NK-92 treated with Interleukin-12 subunit alpha and Interleukin-12 subunit beta, amount 100 ng/mL, for 24 hours (cell line): Measurements from ENCODE around the gene PPP2R5A.
"Not testable (repeated sequence)": the region's sequence is repeated elsewhere in the genome, so short reads cannot be mapped to it uniquely, and the experiment has no call there.

ENCODE experiments used
- DNase-seq: peaks from one replicate; lab custom pipeline; 2025; lab: John Stamatoyannopoulos, UW

PPP2R5A gene

GRCh38 chr1:212355230-212355969 lies 70.2 kb downstream of the PPP2R5A start:
- no peak for DNase-seq

DNA sequence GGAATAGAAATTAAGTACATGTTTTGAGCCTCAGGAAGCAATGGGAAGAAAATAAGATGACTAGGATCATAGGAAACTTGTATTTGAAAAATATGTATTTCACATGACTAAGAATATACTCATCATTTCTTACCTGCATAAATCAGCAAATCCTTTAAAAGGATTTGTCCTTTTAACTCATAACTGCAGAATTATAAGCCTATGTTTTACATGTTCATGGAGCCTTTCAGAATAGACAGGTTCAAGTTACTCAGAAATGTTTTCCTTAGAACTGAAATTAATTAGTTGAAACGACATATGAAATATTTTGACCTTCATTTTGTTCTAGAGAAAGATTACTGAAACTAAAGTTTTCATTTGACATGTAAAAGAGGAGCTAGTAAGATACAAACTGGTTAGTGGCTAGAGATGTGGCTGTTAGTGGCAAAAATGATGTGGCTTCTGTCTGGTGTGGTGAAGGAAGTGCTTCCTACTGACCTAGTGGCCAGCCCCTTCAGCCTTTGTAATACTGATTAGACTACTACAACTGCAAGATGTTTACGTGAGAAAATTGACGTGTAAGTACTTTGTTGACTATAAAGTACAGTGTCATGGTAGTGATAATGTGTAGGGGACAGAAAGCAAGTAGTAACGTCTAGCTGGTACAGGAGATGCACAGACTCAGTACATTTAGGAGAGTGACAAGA lies 74.7 kb downstream of the PPP2R5A start:
- DNase-seq = no peak

DNA sequence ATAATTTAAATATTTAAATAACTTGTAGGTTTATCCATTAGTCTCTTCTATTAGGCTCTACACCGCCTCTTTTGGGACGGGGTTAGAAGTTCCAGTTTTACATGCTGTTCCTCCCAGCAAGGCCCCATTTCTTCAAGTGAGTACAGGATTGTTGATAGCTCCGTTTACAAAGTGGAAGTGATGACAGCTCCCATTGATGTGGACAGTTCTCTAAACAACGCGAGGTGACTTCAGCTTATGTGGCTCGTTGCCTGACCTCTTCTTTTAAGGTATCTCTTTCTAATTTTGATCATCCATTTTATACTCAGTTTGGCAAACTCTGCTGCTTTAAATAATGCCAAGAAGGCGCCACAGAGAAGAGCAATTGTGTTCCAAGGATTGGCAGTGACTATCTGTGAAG lies 79.8 kb downstream of the PPP2R5A start:
- no peak for DNase-seq

DNA sequence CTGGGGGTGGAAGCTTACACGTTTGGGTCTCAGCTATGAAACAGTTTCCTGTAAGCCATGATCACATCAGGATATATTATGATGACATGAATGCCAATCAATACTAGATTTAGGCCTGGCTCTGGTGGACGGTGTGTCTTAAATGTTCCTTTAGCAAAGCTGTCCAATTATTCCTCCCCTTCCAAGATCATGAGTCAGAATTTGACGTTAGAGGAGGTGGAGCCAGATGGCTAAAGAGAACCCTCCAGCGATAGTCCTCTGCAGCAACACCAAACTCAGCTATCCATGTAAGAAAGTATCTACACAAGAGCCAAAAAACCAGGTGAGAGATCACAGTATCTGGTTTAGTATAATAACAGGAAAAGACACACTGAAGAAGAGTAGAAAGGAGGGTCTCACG lies 81.7 kb downstream of the PPP2R5A start:
- no peak for DNase-seq

DNA sequence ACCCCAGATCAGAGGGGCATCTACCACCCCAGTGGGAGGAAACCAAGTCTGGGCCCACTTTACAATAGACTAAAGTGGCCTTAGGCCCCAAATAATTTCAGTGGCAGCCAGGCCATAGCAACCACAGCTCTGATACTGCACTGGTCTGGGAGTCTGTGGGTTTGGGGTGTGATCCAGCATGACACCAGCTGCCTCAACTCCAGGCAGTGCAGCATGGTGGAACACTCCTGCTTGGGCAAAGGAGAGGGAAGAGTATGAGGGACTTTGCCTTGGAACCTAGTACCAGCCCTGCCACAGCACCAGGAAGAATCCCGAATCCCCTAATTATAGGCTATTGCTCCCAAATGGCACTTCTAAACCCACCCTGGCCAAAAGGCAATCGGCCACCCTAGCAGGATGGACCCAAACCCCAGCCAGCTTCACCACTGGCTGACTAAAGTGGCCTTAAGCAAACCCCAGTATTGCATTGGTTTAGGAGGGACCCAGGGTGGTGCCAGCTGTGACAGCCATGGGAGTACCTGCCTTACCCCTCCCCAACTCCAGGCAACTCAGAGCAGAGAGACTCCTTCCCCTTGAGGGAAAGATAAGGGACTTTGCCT lies 82.4 kb downstream of the PPP2R5A start:
- DNase-seq = no peak

GRCh38 chr1:212368073-212368484 lies 82.9 kb downstream of the PPP2R5A start:
- no peak for DNase-seq

DNA sequence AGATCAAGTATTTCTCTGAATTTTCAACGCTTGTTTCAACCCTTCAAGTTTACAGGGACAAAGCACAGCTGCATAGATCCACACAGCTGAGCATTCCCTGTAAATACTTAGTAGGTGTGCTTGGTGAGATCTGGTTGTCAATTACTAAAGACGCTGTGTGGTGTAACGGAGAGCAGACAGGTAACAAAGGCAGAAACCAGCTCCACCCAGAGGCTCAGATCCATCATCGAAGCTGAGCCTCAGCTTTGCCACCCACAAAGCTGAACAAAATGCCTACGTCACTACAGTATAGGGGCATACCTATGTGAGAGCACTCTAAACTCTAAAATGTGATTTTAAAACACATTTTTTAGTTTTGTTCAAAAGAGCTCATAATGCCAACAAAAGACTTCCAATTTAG lies 90.8 kb downstream of the PPP2R5A start:
- DNase-seq = no peak

DNA sequence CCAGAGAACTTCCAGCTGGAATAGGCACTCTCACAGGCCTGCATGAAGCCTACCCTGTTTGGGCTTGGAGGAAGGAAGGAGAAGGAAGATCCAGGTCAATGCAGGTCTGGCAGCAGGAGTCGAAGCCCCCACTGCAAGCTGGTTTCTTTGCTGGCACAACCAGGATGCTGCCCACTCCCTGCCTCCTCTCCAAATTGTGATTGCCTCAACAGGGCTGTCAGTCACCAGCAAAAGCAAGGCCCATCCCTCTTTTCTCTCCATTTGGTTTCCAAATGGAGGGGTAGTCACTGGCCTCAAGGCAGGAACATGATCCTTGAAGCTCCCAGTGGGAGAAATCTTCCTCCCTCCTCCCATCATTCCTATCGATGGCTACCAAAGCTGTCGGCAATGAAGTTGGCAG lies 92.4 kb downstream of the PPP2R5A start:
- no peak for DNase-seq

DNA sequence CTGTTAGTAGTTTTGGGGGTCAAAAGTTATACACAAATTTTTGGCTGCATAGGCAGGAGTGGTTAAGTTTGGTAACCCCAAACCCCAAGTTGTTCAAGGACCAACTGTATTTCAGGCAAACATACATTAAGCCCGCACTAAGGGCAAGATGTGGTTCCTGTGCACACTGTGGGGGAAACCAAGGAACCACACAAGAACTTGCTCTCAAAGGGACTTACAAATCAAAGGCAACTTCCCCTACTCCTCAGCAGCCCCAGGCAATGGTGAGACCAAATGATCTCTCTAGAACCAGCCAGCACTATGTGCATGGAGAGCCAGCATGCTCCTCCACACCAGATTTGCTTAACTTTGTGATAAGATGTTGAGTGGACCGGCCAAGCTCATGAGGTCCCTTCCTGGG lies 94.2 kb downstream of the PPP2R5A start:
- no peak for DNase-seq

DNA sequence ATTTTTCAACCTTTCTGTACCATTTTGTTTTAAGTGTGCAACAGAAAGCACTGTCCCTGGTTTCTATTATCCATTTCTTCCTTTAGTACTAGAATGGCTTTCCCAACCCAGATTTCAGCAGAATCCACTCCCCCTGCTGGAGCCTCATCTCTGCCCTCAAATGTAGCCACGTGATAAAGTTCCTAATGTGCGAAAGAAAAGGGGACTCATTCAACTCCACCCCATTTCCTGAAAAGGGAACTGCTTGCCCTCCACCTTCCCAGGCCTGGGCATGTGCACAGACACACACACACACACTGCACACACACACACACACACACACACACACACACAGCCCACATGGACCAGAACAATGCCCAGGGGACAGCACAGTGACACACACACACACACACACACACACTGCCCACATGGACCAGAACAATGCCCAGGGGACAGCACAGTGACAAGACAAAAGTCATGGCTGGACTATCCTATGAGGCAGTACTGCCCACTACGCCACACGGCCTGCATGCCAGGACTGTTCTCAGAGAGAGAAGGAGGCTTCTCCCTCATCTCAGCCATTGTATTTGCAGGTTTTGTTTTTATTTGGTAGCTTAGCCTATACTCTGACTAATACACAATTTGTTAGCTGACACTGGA lies 96.3 kb downstream of the PPP2R5A start:
- no peak for DNase-seq

GRCh38 chr1:212386029-212386428 lies 100.8 kb downstream of the PPP2R5A start:
- DNase-seq = no peak

DNA sequence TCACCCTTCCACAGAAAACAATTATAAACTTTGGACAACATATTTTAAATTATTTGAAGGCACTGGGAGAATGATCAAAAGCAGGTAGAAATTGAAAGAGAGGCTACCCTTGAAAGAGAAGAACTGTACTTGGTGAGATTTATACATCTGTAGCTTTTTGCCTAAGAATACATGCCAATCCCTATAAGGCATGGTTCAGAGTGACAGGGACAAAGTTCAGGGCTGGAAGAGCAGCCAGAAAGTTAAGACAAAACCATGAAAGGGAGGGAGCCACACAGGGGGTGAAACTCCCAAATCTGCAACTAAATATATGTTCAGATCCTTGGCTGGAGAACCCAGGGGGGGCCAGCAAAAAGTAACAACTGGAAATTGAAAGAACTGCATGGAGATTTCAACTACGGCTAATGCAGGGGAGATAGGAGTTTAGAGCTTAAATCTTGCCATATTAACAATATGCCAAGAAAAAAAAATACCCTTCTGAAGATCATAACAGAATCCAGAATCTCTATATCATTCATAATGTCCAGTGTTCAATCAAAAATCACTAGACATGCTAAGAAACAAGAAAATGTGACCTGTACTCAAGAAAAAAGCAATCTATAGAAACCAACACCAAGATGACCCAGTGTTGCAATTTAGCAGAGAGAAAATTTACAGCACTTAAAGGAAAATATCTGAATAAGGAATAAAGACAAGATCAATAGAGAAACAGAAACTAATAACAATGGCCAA lies 103.9 kb downstream of the PPP2R5A start:
- no peak for DNase-seq

- DNase-seq = not testable (repeated sequence)
Observed at GRCh38 chr1:212395678-212396437, 110.6 kb downstream of the PPP2R5A start.

GRCh38 chr1:212396638-212397037 lies 111.4 kb downstream of the PPP2R5A start:
- no peak for DNase-seq

DNA sequence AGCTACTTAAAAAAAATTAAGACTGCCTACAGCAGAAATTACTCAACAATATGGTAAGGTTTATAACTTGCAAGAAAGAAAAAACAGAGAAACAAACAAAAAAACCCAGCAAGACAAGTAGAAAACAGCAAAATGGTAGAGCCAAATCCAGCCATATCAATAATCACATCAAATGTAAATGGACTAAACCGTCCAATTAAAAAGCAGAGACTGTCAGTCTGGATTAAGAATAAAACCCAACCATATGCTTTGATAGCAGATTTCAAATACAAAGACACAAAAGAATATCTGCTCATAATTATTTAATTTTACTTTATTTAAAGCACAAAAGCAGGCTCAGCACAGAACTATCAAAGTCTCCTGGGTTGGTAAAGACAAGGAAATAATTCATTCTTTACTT lies 112.0 kb downstream of the PPP2R5A start:
- DNase-seq = no peak

GRCh38 chr1:212401042-212401441 lies 115.8 kb downstream of the PPP2R5A start:
- DNase-seq = no peak

- DNase-seq = no peak
Observed at GRCh38 chr1:212401838-212402582, 116.8 kb downstream of the PPP2R5A start.

DNA sequence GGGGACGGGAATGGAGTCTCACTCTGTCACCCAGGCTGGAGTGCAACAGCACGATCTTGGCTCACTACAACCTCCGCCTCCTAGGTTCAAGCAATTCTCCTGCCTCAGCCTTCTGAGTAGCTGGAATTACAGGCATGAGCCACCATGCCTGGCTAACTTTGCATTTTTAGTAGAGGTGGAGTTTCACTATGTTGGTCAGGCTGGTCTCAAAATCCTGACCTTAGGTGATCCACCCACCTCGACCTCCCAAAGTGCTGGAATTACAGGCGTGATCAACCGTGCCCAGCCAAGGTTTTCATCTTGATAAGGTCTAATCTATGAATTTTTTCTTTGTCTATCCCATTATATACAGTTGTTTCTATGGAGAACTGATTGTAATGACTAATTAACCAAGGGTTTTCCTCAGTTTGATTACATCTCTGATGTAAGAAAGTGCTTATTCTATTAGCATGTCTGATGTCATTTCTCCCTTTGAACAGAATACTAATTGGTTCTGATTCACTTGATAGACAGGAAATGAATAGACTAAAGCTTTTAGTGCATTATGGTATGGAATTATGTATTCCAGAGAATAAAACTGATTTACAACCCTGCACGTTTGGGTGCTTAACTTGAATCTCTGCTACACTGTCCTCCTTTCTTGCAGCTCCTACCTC lies 117.6 kb downstream of the PPP2R5A start:
- DNase-seq = no peak

- no peak for DNase-seq
Observed at GRCh38 chr1:212410231-212410820, 125.1 kb downstream of the PPP2R5A start.
